ENCODE measurements around the gene SLC16A4.

DNA sequence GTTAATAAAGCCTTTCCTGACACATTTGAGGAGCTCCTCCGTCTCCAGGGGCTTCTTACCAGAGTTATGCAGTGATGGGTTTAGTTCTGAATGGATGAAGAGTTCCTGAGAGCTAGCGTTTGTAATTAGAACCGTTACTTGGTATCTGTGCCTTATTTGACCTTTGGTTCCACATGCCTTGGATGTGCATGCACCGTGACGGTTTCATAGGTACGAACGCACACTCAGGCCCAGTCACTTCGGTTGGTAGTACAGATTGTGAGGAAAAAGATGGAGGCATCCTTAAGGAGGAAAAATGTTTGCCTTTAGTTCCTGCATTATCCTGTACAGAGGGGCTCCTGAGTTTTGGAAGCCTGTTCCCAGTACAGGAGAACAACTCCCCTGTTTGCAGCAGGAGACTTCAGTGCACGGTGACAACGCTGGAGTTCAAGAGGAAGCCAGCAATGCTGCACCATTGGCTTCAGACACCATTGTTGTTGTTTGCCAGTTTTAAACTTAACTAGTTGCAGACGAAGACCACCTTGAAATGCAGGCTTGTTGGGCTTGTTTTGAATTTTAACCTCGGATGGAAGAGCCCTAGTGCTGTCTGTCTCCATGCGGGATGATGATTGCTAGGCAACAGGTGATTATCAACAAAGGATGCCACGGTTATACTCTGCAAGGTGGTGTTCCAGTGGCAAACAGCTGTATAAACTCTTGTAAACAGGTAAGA lies 43.5 kb downstream of the SLC16A4 start:
- TF ChIP-seq, protein P1, sequence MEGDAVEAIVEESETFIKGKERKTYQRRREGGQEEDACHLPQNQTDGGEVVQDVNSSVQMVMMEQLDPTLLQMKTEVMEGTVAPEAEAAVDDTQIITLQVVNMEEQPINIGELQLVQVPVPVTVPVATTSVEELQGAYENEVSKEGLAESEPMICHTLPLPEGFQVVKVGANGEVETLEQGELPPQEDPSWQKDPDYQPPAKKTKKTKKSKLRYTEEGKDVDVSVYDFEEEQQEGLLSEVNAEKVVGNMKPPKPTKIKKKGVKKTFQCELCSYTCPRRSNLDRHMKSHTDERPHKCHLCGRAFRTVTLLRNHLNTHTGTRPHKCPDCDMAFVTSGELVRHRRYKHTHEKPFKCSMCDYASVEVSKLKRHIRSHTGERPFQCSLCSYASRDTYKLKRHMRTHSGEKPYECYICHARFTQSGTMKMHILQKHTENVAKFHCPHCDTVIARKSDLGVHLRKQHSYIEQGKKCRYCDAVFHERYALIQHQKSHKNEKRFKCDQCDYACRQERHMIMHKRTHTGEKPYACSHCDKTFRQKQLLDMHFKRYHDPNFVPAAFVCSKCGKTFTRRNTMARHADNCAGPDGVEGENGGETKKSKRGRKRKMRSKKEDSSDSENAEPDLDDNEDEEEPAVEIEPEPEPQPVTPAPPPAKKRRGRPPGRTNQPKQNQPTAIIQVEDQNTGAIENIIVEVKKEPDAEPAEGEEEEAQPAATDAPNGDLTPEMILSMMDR (IDR thresholded peaks at IDR 0.05): no peak
- TF ChIP-seq POLR2A (IDR thresholded peaks at IDR 0.05): no peak

All from lower leg skin (tissue), 3 donors.